Duodenal mucosa (tissue), 2 donors: ENCODE measurements around the gene EEIG2.
"Not testable (repeated sequence)": the region's sequence is repeated elsewhere in the genome, so short reads cannot be mapped to it uniquely, and the experiment has no call there.

Experiments used
- H3K27ac ChIP-seq: one replicate; pipeline ENCODE4 v1.7.0; 2013; ENCODE audit warnings: low read depth, low read length
- H3K27me3 ChIP-seq, 2 donors: one replicate each; pipeline ENCODE4 v1.7.0; 2013; ENCODE audit warnings: low read length in 2 of 2, control low read depth in 1 of 2; ENCODE audit not compliant: insufficient read depth in 2 of 2, control insufficient read depth in 1 of 2
- H3K36me3 ChIP-seq, 2 donors: one replicate each; pipeline ENCODE4 v1.7.0; 2013; ENCODE audit warnings: low read length in 2 of 2, control low read depth in 1 of 2; ENCODE audit not compliant: insufficient read depth in 2 of 2, control insufficient read depth in 1 of 2
- H3K4me1 ChIP-seq, 2 donors: one replicate each; pipeline ENCODE4 v1.7.0; 2013; ENCODE audit warnings: low read length in 2 of 2, control low read depth in 1 of 2; ENCODE audit not compliant: insufficient read depth in 2 of 2, control insufficient read depth in 1 of 2
- H3K4me3 ChIP-seq, 2 donors: one replicate each; pipeline ENCODE4 v1.7.0; 2013; ENCODE audit warnings: low read length in 2 of 2, low read depth in 1 of 2
- H3K9ac ChIP-seq, 2 donors: one replicate each; pipeline ENCODE4 v1.7.0; 2013; ENCODE audit warnings: low read length in 2 of 2, low read depth in 1 of 2
- H3K9me3 ChIP-seq, 2 donors: one replicate each; pipeline ENCODE4 v1.7.0; 2013; ENCODE audit warnings: low read length in 2 of 2, control low read depth in 1 of 2; ENCODE audit not compliant: control insufficient read depth in 1 of 2

Gene EEIG2

GRCh38 chr1:108541861-108542260 is 18.0 kb upstream of the EEIG2 start:
- Histone ChIP-seq H3K27me3 (no peaks in the 10 kb centered on the region), H3K27ac (no peak overlapping the region), H3K9ac (no peak overlapping the region), H3K9me3 (no peaks in the 10 kb centered on the region), H3K36me3 (no peaks in the 10 kb centered on the region), H3K4me1 (no peaks in the 10 kb centered on the region), H3K4me3 (no peak overlapping the region)

DNA sequence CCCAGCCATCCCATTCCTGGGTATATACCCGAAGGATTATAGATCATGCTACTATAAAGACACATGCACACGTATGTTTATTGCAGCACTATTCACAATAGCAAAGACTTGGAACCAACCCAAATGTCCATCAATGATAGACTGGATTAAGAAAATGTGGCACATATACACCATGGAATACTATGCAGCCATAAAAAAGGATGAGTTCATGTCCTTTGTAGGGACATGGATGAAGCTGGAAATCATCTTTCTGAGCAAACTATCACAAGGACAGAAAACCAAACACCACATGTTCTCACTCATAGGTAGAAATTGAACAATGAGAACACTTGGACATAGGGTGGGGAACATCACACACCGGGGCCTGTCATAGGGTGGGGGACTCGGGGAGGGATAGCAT is 12.4 kb upstream of the EEIG2 start:
- not testable (repeated sequence) for H3K27ac ChIP-seq, H3K4me3 ChIP-seq, H3K36me3 ChIP-seq, H3K4me1 ChIP-seq, H3K9me3 ChIP-seq, H3K9ac ChIP-seq, H3K27me3 ChIP-seq

- H3K9me3 ChIP-seq: no peaks in the 10 kb centered on the region
- no peak overlapping the region for H3K27ac ChIP-seq
Observed at GRCh38 chr1:108551137-108551862, 8.6 kb upstream of the EEIG2 start.

DNA sequence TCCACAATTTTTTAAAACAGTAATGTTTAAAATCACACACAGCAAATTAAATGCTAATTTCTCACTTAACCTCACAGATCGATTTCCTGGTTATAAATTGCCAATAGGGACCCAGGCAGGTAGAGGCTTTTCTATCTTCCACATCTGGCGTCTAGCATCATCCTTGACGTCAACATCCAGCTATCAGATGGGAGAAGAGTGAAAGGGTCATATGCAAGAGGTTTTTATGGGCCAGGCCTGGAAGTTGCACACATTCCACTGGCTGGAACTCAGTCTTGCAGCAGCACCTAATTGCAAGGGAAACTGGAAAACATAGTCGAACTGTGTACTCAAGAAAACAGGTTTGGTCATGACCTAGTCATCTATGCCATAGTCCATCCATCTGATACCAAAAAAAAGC is 6.0 kb upstream of the EEIG2 start:
- no peak overlapping the region for H3K9ac ChIP-seq
- H3K27ac ChIP-seq: no peak overlapping the region
- H3K4me1 ChIP-seq: no peaks in the 10 kb centered on the region
- H3K9me3 ChIP-seq: no peaks in the 10 kb centered on the region
- no peak overlapping the region for H3K4me3 ChIP-seq
- H3K36me3 ChIP-seq: no peaks in the 10 kb centered on the region
- H3K27me3 ChIP-seq: no peaks in the 10 kb centered on the region

More at GRCh38 chr1:108551137-108551862, 8.6 kb upstream of the EEIG2 start:
- H3K36me3 ChIP-seq: no peaks in the 10 kb centered on the region
- no peaks in the 10 kb centered on the region for H3K4me1 ChIP-seq
- H3K4me3 ChIP-seq: no peak overlapping the region
- no peak overlapping the region for H3K9ac ChIP-seq
- H3K27me3 ChIP-seq: no peaks in the 10 kb centered on the region

- Histone ChIP-seq H3K27me3 (no peaks in the 10 kb centered on the region), H3K4me1 (no peaks in the 10 kb centered on the region), H3K9ac (no peak overlapping the region), H3K9me3 (no peaks in the 10 kb centered on the region), H3K4me3 (no peak overlapping the region), H3K36me3 (no peaks in the 10 kb centered on the region), H3K27ac (no peak overlapping the region)
Observed at GRCh38 chr1:108554682-108555427, 5.0 kb upstream of the EEIG2 start.

DNA sequence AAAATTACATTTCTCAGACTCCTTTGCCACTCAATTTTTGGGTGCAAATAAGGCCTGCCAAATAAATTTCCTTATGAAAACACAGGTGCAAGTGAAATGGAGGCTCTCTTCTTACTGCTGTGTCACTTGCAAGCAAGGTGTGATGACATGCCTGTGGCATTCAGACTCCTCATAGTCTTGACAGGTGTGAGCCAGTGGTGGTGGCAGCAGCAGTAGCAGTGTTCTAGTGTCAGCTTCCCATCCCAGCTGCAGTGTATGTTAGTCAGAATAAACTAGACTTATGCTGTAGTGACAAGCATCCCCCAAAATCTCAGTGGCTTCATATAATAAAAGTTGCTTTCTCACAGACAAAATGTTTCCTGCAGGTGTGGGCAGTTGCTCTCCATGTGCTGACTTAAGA is 3.8 kb upstream of the EEIG2 start:
- Histone ChIP-seq H3K4me3 (no peak overlapping the region), H3K27ac (no peak overlapping the region), H3K36me3 (no peaks in the 10 kb centered on the region), H3K4me1 (peaks cover 2 to 5% of the 10 kb centered on the region in 2 donors), H3K27me3 (no peaks in the 10 kb centered on the region), H3K9ac (no peak overlapping the region), H3K9me3 (no peaks in the 10 kb centered on the region)

DNA sequence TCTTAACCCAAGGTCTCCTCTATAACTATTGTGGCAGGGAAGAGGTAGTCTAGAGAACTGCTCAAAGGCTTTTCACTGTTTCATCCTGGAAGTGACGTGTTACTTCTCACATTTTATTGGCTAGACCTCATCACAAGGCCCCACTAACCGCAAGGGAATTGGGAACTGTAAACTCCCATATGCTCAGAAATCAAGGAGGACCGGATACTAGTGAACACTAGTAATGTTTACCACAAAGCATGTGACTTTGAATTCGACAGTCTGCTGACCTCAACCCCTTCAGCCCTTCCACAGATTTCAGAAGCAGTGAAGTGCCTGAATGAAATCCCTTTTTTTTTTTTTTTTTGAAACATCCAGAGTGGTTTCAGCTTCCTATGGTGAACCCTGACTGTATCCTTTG is 3.4 kb upstream of the EEIG2 start:
- no peaks in the 10 kb centered on the region for H3K9me3 ChIP-seq
- peaks cover 6 to 10% of the 10 kb centered on the region in 2 donors for H3K4me1 ChIP-seq
- H3K27me3 ChIP-seq: no peaks in the 10 kb centered on the region
- no peak overlapping the region for H3K27ac ChIP-seq
- no peak overlapping the region for H3K9ac ChIP-seq
- H3K4me3 ChIP-seq: no peak overlapping the region
- H3K36me3 ChIP-seq: no peaks in the 10 kb centered on the region

DNA sequence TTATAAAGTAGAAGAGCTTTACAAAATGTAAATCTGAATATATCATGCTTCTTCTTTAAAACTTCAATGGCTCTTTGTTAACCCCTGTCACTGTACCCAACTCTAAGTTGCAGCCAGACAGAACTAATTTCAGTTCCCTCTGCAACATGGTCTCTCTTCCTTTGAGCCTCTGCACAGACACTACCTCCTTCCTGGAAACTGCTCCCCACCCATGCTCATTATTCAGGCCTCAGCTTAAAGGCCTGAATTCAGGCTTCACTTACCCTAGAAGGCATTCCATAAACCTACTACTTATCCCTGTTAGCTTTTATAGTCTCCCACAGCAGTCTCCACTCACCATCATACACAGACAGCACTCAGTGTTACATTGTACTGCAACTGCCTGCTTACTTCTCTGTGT is 2.6 kb upstream of the EEIG2 start:
- no peaks in the 10 kb centered on the region for H3K36me3 ChIP-seq
- H3K27ac ChIP-seq: no peak overlapping the region
- H3K9ac ChIP-seq: no peak overlapping the region
- no peaks in the 10 kb centered on the region for H3K9me3 ChIP-seq
- H3K27me3 ChIP-seq: no peaks in the 10 kb centered on the region
- peaks cover 14 to 18% of the 10 kb centered on the region in 2 donors for H3K4me1 ChIP-seq
- no peak overlapping the region for H3K4me3 ChIP-seq

DNA sequence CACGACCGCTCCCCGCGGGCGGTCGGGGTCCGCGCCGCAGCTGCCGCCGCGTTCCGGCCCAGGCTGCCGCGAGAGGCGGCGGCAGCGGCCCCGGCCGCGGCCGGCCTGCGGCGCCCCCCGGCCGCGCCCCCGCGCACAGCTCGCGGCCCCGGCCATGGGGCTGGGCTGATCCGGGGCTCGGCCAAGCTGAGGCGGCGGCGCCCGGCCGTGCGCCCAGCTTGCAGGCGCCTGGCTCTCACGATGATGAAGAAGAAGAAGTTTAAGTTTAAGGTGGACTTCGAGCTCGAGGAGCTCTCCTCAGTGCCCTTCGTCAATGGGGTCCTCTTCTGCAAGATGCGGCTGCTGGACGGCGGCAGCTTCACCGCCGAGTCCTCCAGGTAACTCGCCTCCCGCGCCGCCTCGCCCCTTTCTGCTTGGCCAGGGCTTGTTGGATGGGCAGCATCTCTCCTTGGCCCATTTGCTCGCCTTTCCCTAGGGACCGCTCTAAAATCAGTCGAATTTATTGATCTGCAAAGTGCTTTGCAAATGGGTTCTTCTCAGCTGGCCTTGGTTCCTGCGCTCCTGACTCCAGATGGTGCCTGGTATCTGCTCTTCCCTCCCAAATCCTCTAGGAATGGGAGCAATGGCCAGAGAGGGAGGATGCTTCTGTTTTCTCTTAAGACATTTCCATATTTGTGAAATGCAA is 431 bp downstream of the EEIG2 start:
- peak overlapping the region; percentile 44 for H3K27ac ChIP-seq
- no peaks in the 10 kb centered on the region for H3K9me3 ChIP-seq
- peaks cover 23 to 28% of the 10 kb centered on the region in 2 donors for H3K4me1 ChIP-seq
- peak overlapping the region; percentile 78 to 85 for H3K9ac ChIP-seq
- H3K27me3 ChIP-seq: no peaks in the 10 kb centered on the region
- no peaks in the 10 kb centered on the region for H3K36me3 ChIP-seq
- peak overlapping the region; percentile 78 to 83 for H3K4me3 ChIP-seq

DNA sequence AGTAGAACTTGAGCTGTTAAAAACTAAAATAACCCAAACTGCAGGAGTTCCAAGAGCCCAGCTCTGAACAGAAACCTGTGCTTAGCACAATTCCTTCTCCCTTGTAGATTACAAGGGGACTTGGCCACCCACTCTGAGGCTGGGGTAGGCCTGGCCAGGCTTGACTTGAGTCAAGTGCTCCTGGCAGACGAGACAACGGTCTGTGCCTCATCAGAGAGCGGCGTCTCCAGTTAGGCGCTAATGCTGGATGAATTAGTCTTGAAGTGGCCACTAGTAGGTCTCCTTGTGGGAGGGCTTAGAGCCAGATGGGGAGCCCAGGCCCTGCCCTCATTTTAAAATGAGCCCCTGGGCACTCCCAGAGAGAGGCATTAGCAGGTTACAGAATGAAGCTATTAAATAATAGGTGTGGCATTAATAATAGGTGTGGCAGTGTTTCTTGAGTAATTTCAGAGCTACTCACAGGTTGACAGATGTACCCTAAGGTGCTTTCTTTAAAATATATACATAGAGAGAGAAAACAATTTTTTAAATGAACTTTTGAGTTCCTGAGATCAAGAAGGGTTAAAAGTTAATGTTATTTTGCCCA is 1.1 kb downstream of the EEIG2 start:
- Histone ChIP-seq H3K27me3 (no peaks in the 10 kb centered on the region), H3K36me3 (no peaks in the 10 kb centered on the region), H3K4me1 (peaks cover 23 to 28% of the 10 kb centered on the region in 2 donors), H3K27ac (peak overlapping the region; percentile 42), H3K4me3 (peak overlapping the region; percentile 78 to 83), H3K9ac (peak overlapping the region; percentile 78 to 85), H3K9me3 (no peaks in the 10 kb centered on the region)
